DMS 273 treated with DMSO at 0.1 percent for 48 hours (cell line): Measurements from ENCODE around the gene FUBP3.

Experiments used
- DNase-seq: peaks from one replicate; lab custom pipeline; 2025; lab: John Stamatoyannopoulos, UW

FUBP3 gene

DNA sequence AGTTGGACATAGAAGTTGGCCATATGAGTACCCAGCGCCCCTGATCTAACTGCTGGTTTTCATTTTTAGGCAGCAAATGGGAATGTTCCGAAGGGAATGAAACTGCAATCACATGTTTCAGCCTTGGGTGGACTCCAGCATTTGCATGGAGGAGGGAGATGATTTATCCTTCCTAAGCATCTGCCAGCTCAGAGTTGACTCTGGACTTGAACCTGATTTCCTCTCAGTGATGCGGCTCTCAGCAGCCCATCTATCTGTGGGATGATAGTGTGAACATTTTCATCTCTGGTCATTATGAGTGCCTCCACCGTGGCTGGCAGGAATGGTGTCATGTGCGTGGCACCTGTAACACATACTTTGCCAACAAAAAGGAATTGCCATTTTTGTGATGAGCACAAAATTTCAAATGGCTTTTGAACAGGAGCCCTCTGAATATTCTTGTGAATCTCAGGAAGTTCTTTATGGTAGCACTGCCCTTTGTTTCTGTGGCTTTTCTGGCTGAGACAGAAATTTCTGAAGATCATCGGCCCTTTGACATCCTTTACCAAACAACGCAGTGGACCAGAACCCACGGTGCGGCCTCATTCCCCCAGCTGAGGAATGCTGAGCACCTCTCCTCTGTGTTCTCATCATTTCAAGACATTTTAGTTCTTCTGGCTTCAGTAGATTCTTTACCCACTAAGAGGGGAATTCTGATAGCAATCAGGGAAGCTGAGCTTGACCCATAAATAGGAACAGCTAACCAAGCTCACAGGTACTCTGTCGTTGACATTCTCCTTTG is 28.5 kb downstream of the FUBP3 start:
- no peak for DNase-seq

DNA sequence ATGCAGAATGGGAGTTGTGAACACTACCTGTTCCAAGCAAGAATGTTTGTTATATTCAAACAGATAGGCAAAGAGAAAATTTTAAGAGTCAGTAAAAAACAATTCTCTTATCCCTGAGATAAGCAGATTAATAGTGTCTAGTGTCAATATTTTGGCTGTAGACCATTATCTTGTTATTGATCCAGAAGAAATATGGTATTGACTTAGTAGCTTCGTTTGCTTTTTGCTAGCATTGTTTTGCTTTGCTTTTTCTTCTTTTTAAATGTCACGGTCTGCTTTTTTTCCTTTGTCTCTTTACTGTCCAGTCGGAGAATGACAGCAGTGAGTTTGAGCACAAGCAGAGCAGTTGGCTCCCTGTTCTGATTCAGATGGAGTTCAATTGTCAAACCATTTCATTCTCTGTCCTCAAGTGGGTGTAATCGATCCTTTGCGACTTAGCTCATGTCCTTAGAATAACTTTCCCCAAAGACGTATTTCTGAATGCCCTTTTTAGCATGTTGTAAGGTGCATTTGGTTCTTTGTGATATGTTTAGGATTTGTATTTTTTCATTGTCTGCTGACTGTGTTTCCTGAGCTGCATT is 29.3 kb downstream of the FUBP3 start:
- DNase-seq: no peak

DNA sequence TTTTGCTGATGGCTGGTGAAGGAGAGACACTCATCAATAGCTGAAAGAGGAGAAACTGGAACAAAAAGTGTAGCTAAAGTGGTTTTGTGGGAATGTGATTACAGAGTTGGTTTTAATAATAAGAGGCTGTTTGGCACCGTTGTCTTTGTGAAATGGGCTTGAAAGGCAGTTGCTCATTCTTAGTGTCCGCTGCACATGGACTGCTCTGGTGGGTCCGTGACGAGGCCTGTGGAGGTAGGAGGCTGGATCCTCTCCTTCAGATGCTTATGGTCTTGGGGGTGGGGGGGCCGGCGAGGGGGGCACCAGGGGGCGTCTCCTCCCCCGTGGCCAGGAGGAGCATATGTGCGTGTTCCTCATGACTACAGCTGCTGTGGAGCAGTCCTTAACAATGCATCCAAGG is 29.8 kb downstream of the FUBP3 start:
- DNase-seq: no peak

DNA sequence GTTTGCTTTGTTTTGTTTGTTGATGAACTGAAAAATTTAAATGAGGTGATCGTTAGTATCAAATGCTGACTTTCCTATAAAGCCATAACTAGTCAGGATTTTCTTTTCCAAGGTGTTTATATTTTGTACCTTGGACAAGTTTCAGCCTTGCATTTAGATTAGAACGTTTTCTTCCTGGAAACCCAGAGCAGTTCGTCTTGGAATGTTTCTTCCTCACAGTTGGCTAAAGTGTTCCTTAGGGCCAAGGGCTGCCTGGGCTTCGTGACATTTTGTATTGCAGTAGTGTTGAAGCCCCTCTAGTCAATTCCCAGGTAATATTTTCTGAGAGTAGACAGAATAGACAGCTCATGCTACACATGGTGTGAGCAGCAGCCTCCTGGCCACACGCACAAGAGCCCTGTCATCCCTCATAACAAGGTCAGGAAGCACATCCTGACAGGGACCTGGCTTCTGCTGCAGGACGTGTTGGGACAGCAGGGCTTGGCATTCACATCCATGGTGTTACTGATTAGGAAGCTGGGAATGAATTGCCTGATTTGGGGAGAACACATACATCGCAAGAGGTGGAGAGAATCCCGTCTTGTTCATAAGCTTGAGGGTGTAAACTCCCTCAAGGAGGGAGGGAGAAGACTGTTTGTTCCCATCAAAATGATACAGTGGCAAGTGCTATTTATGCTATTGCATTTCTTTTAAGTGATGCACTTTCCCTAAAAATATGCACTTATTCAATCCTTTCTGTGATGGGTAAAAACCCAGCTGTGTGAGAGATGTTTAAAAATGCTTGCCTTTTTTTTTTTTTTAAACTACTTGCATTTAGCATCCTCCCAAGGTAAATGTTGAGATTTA is 31.7 kb downstream of the FUBP3 start:
- no peak for DNase-seq

DNA sequence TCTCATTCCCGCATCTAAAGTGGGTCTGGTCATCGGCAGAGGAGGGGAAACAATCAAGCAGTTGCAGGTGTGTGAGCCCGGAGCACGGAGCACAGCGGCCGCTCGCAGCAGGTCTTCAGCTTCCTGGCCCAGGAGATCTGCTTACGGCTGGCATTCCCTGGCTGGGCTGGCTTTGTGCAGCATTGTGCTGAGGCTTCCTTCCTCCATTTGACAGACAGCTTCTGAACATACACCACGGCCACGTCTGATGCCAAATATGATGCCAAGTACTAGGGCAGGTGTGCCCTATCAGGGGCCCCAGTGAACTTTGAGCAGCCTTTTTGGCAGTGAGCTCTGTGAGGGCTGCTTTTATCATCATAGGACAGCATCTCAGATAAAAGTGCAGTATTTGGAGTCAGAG is 37.1 kb downstream of the FUBP3 start:
- no peak for DNase-seq

DNA sequence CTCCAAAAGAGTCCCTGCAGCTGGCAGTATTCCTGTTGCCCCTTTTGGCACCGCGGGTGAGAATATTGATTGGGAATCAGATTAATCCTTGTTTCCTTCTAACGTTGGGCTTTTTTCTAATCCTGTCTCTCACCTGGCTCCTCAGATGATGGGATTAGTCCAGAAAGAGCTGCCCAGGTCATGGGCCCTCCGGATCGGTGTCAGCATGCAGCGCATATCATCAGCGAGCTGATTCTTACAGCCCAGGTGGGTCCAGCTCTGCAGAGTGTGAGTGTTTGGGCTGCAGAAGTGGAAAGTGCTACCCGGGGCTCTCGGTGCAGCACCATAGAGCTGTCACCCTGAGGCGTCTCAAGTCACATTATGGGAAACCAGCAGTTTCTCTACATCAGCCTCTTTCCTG is 44.1 kb downstream of the FUBP3 start:
- no peak for DNase-seq

DNA sequence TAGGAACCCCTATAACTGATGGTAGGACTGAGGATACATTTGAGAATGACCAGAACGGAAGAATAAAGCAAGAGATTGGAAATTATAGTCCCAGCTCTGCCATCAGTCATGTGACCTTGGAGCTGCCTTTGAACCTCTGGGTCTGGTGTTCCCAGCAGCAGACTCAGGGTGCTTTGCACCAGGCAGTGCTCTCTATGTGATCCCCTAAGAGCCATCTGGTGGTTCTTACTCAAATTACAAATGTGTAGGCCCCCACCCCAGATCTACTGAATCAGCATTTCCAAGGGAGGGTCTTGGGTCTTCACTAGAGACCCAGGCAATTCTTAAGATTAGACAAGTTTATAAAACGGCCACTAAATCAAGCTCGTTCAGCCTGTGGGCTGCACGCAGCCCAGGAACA is 44.8 kb downstream of the FUBP3 start:
- DNase-seq: no peak

DNA sequence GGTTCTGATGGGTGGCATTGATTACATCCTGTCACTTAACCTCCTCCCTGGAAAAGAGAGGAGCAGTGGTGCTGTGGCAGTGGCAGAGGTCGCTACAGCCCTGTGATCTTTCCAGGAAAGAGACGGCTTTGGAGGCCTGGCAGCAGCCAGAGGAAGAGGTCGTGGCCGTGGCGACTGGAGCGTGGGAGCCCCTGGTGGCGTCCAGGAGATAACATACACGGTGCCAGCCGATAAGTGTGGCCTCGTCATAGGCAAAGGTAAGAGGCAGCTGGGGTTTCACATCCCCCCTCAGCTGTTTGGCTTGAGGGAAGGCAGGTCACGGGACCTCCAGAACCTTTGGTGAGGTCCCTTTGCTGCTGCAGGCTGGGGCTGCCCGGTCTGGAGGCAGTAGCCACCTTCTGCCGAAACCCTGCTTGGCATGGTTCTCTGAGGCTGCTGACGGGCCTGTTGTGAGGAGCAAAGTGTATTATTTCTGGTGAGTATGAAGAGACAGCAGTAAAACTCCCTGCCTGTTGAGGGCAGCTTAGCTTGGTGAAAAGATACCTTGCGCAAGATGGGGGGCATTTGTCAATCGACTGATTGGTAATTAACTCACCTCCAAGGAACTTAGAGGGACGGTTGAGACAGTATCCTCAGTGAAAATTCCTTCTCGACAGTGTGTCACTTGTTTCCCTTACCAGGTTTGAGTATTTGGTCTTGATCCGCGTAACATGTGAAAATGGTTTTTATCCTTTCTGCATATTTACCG is 47.0 kb downstream of the FUBP3 start:
- DNase-seq: no peak

DNA sequence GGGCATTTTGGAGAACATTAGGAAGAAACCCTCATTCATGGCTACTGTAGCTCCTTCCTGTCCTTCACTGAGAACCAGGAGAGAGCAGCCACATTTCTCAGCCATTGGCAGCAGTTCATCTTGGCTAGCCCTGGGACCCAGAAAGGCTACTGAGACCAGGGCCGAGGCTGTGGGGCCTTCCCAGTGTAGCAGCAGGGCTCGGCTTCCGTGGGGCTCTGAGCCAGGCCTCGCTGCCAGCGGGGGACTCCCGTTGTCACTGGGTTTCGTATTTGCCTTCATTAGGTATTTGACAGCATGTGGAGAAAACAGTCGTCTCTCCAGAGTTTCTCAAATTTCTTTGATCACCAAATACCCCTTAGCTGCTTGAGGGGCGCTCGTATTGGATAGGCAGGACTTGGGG is 47.7 kb downstream of the FUBP3 start:
- no peak for DNase-seq

DNA sequence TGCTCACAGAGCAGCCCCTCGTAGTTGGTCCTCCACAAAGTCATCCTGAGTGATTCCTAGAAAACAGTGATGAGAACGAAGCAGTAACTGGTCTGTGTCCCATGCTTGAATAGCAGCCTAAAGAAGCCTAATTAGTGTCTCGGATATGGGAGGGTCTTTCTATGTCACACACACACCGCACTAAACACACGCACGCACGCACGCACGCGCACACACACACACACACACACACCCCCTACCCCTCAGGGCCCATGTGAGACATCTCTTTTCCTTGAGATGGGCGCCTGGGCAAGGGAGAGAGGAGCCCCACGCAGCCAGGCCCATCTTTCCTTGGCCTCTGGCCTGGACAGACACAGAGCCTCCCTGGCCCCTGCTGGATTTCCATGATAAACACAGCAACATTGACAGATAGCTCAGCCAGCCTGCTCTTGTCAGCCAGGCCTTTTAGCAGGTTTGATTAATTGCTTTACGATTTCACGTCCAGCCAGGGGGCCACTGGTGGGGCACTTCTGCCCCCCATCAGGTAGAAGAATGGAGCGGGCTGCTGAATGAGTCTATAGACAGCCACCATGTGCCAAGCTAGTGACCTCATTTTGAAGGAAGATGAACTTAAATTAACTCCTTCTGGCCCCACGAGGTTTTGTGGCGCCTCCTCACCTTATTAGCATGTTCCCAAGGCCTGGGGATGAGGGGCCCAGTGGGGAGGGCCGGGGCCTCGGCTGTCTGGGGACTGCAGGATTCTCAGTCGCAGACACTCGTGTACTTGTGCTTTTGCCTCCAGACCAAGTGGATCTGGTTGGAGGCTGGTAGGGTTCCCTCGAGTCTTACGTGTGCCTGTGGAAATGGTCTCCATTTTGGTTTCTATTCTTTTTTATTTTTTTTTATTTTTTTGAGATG is 48.8 kb downstream of the FUBP3 start:
- DNase-seq: no peak

DNA sequence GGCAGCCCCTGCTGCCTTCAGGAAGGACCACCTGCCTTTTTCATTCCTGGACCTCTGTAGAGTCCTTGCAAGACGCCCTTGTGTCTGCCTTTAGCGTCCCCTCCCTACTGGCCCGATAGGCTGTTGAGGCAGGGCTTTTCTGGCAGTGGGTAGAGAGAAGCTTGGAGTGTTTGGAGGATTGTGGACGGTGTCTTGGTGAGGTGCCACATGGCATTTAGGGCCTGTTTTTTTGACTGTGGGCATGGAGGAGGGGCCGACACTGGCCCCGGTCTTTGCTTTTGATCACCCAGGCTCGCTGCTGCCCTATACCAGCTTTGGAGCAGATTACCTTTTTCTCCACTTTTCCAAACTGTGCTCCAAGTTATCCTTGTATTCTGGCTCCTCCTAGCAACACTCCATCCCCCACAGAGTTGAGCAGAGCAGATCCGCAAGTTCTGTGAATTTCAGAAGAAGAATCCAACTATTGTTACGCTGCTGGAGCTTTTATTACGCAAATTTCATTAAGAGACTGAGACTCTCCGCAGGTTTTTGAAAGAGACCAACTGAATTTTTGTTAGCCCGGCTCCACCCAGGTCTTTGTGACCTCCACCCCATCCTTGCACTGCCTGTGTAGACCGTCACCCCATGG is 50.2 kb downstream of the FUBP3 start:
- DNase-seq: no peak

DNA sequence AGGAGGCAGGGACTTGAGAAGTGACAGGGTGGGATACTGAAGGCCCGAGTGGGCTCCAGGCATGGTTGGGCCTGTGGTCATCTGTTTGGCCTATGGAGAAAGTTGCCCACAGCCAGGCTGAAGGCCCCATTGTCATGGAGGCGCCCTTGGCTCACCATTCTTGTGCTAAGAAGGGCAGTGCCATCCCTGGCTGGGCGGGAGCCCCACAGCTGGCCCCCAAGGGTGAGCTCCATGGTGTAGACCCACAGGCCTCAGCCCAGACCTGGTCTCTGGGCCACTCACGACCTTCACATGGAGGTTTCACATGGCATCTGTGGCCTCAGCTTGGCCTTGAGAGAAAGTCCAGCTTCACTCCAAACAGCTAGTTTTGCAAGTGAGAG is 50.7 kb downstream of the FUBP3 start:
- DNase-seq: no peak

DNA sequence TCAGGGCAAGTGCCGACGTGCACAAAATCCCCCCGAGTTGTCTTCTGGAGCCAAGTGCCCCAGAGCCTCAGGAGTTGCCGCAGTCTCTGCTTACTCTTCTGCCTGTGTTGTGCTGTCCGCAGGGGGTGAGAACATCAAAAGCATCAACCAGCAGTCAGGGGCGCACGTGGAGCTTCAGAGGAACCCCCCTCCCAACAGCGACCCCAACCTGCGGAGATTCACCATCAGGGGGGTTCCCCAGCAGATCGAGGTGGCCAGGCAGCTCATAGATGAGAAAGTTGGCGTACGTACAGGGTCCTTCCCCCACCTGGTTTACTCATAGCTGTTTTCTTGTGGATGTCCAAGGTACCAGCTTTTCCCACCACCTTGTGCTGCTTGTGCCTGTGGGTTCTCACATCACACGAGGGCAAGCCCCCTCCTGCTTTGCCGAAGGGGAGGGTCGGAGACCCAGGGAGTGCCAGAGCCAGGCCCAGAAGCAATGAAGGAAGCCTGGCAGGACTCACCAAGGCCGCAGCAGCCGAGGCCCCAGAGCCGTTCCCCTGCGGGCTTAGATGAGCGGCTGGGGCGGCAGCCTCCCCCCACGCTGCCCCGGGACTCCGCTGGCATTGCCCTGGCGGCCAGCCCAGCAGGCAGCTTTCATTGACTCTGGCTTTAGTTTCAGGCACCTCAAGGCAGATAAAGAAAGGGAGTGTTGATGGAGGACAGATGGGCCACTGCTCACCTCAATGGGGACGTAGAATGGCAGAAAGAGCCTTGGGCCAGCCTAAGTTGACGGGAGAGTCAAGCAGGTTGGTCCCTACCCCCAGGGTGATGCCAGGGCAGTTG is 51.3 kb downstream of the FUBP3 start:
- no peak for DNase-seq

DNA sequence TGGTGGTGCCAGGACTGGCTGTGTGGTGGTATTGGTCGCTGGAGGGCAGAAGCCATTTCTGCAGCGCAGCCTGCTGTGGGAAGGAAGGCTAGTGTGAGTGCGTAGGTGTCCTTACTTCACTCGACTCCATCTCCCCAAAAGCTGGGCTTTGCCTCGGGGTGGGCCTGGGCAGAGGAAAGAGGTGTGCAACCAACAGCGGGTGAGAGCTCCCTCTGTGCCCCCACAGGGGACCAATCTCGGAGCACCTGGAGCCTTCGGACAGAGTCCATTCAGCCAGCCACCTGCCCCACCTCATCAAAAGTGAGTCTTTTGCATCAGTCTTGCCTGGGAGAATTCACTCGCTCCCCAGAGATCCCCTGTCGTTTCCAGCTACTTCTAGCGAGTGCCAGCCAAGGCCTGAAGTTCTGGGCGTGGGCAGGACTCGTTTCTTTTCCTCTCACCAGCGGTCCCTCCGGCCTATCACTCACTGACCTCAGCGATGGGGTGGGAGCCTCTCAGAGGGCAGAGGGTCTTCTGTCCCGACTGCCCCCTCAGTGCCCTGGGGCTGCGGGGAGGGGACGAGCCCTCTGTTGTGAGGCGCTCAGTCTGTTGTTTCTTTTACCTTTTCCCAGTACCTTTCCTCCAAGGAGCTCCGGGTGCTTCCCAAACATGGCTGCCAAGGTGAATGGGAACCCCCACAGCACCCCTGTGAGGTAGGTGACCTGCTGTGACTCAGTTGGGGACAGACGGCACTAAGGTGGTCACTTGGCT is 52.1 kb downstream of the FUBP3 start:
- DNase-seq: no peak

DNA sequence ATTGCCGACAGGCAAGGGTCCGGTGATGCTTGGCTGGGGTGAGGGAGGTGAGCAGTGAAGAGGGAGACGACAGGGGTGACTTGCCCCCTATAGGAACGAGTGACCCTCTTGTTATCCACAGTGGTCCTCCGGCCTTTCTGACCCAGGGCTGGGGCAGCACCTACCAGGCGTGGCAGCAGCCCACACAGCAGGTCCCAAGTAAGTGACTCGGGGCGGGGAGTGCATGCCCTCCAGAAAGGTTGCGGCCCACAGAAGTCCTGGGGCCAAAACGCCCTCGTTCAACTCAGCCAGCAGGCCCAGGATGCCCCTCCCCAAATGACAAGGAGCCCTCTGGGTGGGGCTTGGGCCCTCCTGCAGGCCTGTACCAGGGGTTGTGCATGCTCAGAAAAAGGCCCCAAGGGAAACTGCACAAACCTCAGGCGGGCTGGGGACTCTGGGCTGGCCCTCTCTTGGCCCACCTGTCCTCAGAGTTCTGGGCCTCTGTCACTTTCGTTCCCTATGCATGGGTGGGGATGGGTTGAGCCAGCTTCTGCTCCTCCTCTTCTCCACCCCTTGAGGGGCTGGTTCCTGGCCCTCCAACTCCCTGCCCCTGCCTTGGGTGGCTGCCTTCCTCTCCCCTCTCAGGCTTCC is 52.8 kb downstream of the FUBP3 start:
- DNase-seq: no peak

DNA sequence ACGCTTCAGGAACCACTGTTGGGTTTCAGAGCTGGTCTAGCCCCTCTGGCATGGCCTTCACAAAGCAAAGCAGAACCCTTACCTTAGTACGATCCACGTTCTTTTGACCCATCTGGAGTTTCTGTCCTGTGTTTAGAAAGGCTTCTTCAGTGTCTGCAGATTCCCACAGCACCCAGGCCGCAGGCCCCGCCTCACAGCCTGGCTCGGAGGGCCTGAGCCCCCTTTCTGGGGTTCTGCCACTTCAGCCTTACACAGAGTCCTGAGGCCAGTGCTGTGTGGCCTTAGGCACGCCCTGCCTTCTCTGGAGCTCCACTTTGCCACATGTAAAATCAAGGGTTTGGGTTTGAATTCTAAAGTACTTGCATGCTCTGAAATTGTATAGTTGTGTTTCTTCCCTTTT is 53.5 kb downstream of the FUBP3 start:
- DNase-seq: no peak

DNA sequence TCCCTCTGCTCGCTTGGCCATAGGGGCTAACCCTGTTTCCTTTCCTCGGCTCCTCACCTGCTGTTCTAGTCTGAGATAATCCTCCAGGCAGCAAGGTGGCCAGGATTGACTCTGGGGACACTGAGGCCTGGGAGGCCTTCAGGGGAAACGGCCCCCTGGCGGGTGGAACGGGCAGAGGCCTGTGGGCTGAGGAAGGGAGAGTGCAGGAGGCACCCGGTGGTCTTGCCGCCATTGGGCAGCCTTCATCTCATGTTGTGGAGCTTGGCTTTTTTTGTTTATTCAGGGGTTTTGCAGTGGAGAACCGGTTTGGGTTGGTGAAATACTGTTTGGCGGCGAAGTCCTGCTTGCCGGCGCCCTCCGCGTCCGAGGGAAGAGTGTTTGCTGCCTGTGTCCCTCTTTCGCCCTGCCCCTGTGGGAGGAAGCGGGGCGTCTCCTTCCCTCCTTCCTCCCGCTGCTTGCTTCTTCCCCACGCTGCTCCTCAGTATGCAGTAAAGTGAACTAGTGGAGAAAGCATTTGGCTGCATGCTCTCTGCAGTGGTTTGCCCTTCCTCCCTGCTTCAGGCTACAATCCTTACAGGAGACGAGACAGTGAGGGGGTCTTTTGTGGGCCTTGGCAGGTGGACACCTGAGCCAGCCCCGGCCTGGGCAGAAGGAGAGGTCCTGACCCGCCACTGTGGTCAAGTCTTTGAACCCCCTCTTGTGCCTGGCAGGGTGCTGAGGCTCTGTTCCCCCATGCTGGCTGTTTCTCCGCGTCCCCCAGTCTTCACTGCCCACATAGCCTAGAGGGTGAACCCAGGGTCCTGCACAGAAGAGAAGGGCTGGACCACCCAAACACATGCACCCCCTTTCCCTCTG is 54.2 kb downstream of the FUBP3 start:
- DNase-seq: no peak
